DMS53 treated with DMSO at 0.1 percent for 48 hours (cell line): ENCODE results near the gene IL1F10.

Source experiments
- DNase-seq: peaks from one replicate; lab custom pipeline; 2025; ENCODE audit not compliant: unreplicated experiment; lab: John Stamatoyannopoulos, UW

The IL1F10 gene

GRCh38 chr2:113067681-113068080, at the start of gene IL1F10:
Gene IL1F10, plus strand, starts transcription at chr2:113067970. Its CDS starts 4,769 bp downstream, at chr2:113072739.
- DNase-seq, result no peak

- no peak for DNase-seq
Observed at GRCh38 chr2:113018509-113018908, 49.3 kb upstream of the IL1F10 start.

- no peak for DNase-seq
Observed at GRCh38 chr2:113021312-113021711, 46.5 kb upstream of the IL1F10 start.

GRCh38 chr2:113024764-113025163, 43.0 kb upstream of the IL1F10 start:
- no peak for DNase-seq

GRCh38 chr2:113025737-113026136, 42.0 kb upstream of the IL1F10 start:
- no peak for DNase-seq

- DNase-seq, result no peak
Observed at GRCh38 chr2:113027691-113028090, 40.1 kb upstream of the IL1F10 start.

- no peak for DNase-seq
Observed at GRCh38 chr2:113028112-113028511, 39.7 kb upstream of the IL1F10 start.

- no peak for DNase-seq
Observed at GRCh38 chr2:113032737-113033136, 35.0 kb upstream of the IL1F10 start.

- DNase-seq, result no peak
Observed at GRCh38 chr2:113034016-113034415, 33.8 kb upstream of the IL1F10 start.

GRCh38 chr2:113036763-113037162, 31.0 kb upstream of the IL1F10 start:
- DNase-seq, result no peak

GRCh38 chr2:113038291-113038690, 29.5 kb upstream of the IL1F10 start:
- DNase-seq, result no peak

GRCh38 chr2:113039158-113039557, 28.6 kb upstream of the IL1F10 start:
- no peak for DNase-seq

GRCh38 chr2:113039719-113040118, 28.1 kb upstream of the IL1F10 start:
- no peak for DNase-seq

GRCh38 chr2:113041871-113042270, 25.9 kb upstream of the IL1F10 start:
- DNase-seq, result peak; percentile 43

GRCh38 chr2:113046465-113046864, 21.3 kb upstream of the IL1F10 start:
- DNase-seq, result no peak

- DNase-seq, result no peak
Observed at GRCh38 chr2:113050921-113051895, 16.6 kb upstream of the IL1F10 start.

GRCh38 chr2:113052396-113052917, 15.3 kb upstream of the IL1F10 start, which contains the start of gene IL36B:
Gene IL36B, minus strand, starts transcription at chr2:113052867.
- DNase-seq, result no peak

GRCh38 chr2:113053666-113054065, 14.1 kb upstream of the IL1F10 start:
- DNase-seq, result no peak

- no peak for DNase-seq
Observed at GRCh38 chr2:113054066-113054465, 13.7 kb upstream of the IL1F10 start.

GRCh38 chr2:113056521-113056920, 11.2 kb upstream of the IL1F10 start:
- DNase-seq, result no peak

- DNase-seq, result no peak
Observed at GRCh38 chr2:113057117-113057516, 10.7 kb upstream of the IL1F10 start.

- peak; percentile 80 for DNase-seq
Observed at GRCh38 chr2:113058411-113058994, 9.3 kb upstream of the IL1F10 start.
